Fibroblast of lung (primary cell): ENCODE data around the gene ARHGEF33. TPM values are rescaled to one million over a fixed set of nuclear protein-coding genes. Genes with fewer than 3 reads are reported as not detected.

Experiments used
- DNase-seq, 2 donors: peaks; one replicate each; pipeline versions ENCODE4 v3.0.0 to v3.0.0-alpha.2; 2010; ENCODE audit warnings: low read depth in 2 of 2
- H2AFZ ChIP-seq: 2 replicates; pipeline ENCODE4 v1.5.1; 2012; ENCODE audit warnings: low read length, control low read depth, inconsistent platforms
- H3K27ac ChIP-seq: 2 replicates; pipeline ENCODE4 v1.5.1; 2011; ENCODE audit warnings: low read length, control low read depth; ENCODE audit not compliant: insufficient read depth
- H3K27me3 ChIP-seq: 2 replicates; pipeline ENCODE4 v1.5.1; 2011; ENCODE audit warnings: mild to moderate bottlenecking, low read length; ENCODE audit not compliant: control insufficient read depth, insufficient read depth
- H3K36me3 ChIP-seq: 2 replicates; pipeline ENCODE4 v1.5.1; 2011; ENCODE audit warnings: low read length; ENCODE audit not compliant: control insufficient read depth, insufficient read depth
- H3K4me1 ChIP-seq: 2 replicates; pipeline ENCODE4 v1.5.1; 2011; ENCODE audit warnings: low read length; ENCODE audit not compliant: control insufficient read depth, insufficient read depth; ENCODE audit errors: extremely low read depth
- H3K4me2 ChIP-seq: 2 replicates; pipeline ENCODE4 v1.5.1; 2011; ENCODE audit warnings: low read length, control low read depth; ENCODE audit not compliant: insufficient read depth; ENCODE audit errors: extremely low read depth
- H3K4me3 ChIP-seq, 4 experiments: fragments of 200-600 bp in 1 of 4; sonication (generic) in 1 of 4; replicated peaks in 1 of 4; 2 replicates each; pipeline ENCODE4 v1.5.1; 2011 to 2016; ENCODE audit warnings: low read length in 4 of 4, low read depth in 3 of 4, mild to moderate bottlenecking in 3 of 4, control low read depth in 2 of 4, inconsistent platforms in 1 of 4, mixed read lengths in 1 of 4; ENCODE audit not compliant: insufficient read depth in 1 of 4; ENCODE audit errors: control extremely low read depth in 1 of 4
- H3K79me2 ChIP-seq: 2 replicates; pipeline ENCODE4 v1.5.1; 2012; ENCODE audit warnings: mild to moderate bottlenecking, low read length, inconsistent platforms; ENCODE audit not compliant: control insufficient read depth, insufficient read depth
- H3K9ac ChIP-seq: 2 replicates; pipeline ENCODE4 v1.5.1; 2011; ENCODE audit warnings: mild to moderate bottlenecking, low read length, control low read depth; ENCODE audit not compliant: insufficient read depth
- H3K9me3 ChIP-seq: 2 replicates; pipeline ENCODE4 v1.5.1; 2012; ENCODE audit warnings: low read depth, low read length; ENCODE audit not compliant: control insufficient read depth, insufficient read depth
- H4K20me1 ChIP-seq: 2 replicates; pipeline ENCODE4 v1.5.1; 2011; ENCODE audit warnings: low read length; ENCODE audit not compliant: control insufficient read depth, insufficient read depth; ENCODE audit errors: extremely low read depth
- CTCF ChIP-seq, 2 donors: IDR thresholded peaks in 1 of 2; conservative IDR thresholded peaks in 1 of 2; 1 replicate in 1 of 2; 2 replicates in 1 of 2; pipeline ENCODE4 v1.5.1; 2011 to 2012; ENCODE audit warnings: low read length in 2 of 2, control low read depth in 1 of 2, inconsistent platforms in 1 of 2, low read depth in 1 of 2, mild to moderate bottlenecking in 1 of 2
- EZH2 ChIP-seq: IDR thresholded peaks from 2 replicates; pipeline ENCODE4 v1.5.1; 2012; ENCODE audit warnings: low read length, control low read depth, mild to moderate bottlenecking; ENCODE audit errors: missing control alignments
- polyA plus RNA-seq, 2 donors: library from polyadenylated mRNA; depleted of rRNA in 1 of 2; stranded (reverse) in 1 of 2; unstranded in 1 of 2; fragments of >200 nt; gene quantifications; 2 replicates each; pipeline ENCODE4 v1.2.1, GENCODE V29; 2011 to 2012; ENCODE audit warnings: missing spikeins in 1 of 2
- total RNA-seq: library from RNA; depleted of rRNA; stranded (reverse); fragments of >200 nt; gene quantifications from 2 replicates; pipeline ENCODE4 v1.2.1, GENCODE V29; 2014

Gene ARHGEF33
- total and polyA plus RNA-seq, 2 donors (not counting 1 experiment from before 2014, with no cell fraction given), result 0.10 to 0.50 TPM

DNA sequence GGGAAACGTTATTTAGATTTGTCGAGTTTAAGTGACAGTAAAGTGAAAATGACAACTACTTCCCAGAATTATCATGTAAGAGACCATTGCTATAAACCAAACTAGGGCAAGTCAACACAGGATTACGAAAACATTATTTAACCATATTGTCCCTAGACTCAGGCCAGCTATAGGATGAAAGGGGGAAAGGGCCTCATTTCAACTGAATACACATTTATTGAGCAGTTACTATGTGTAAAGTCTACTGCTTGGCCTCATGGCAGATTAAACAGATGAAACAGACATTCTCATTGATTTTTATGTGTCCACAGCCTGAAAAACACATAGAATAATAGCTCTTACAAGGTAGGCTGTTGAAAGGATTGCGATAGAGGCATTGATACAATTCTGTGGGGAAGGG is 32.7 kb downstream of the ARHGEF33 start:
- Histone ChIP-seq H3K36me3 (no peaks in the 10 kb centered on the region), H3K27ac (no peak overlapping the region), H2AFZ (no peak overlapping the region), H3K4me3 (no peak overlapping the region), H3K9me3 (no peaks in the 10 kb centered on the region), H3K9ac (no peak overlapping the region), H3K4me1 (no peaks in the 10 kb centered on the region), H4K20me1 (no peaks in the 10 kb centered on the region), H3K79me2 (no peaks in the 10 kb centered on the region), H3K27me3 (no peaks in the 10 kb centered on the region), H3K4me2 (no peak overlapping the region)
- DNase-seq, result no peak
- TF ChIP-seq CTCF (conservative IDR thresholded peaks at IDR 0.05 in 1 of 2, IDR thresholded peaks at IDR 0.05 in 1 of 2; ENCODE audit: low read depth in 1 of 2, low read length in 2 of 2) (no peak), EZH2 (no peak)

GRCh38 chr2:38922902-38923301 is 33.2 kb downstream of the ARHGEF33 start:
- Histone ChIP-seq H3K79me2 (no peaks in the 10 kb centered on the region), H4K20me1 (no peaks in the 10 kb centered on the region), H3K27me3 (no peaks in the 10 kb centered on the region), H2AFZ (no peak overlapping the region), H3K36me3 (no peaks in the 10 kb centered on the region), H3K4me1 (no peaks in the 10 kb centered on the region), H3K4me3 (no peak overlapping the region), H3K9ac (no peak overlapping the region), H3K4me2 (no peak overlapping the region), H3K9me3 (no peaks in the 10 kb centered on the region), H3K27ac (no peak overlapping the region)
- no peak for TF ChIP-seq CTCF (conservative IDR thresholded peaks at IDR 0.05 in 1 of 2, IDR thresholded peaks at IDR 0.05 in 1 of 2; ENCODE audit: low read depth in 1 of 2, low read length in 2 of 2)
- no peak for TF ChIP-seq EZH2
- no peak for DNase-seq

DNA sequence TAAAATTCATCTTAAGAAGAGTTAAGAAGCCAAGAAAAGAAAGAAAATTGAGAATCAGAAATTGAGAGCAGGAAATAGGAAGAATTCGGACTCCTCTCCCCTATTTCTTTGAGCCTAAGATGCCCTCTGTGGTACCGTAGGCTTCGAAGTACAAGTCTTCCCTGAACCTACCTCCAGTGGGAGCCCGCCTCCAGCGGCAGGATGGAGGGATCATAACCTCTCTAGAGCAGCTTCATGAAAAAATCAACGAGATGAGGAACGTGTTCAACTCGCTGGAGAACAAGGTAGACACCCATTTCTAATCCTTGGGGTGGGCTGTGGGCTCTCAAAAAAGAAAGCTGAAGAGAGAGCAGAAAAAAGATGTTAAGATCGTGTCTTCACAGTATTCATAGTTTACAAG is 36.3 kb downstream of the ARHGEF33 start:
- H3K79me2 ChIP-seq, result no peaks in the 10 kb centered on the region
- no peak for TF ChIP-seq CTCF (conservative IDR thresholded peaks at IDR 0.05 in 1 of 2, IDR thresholded peaks at IDR 0.05 in 1 of 2; ENCODE audit: low read depth in 1 of 2, low read length in 2 of 2)
- no peak for TF ChIP-seq EZH2

More for the DNA sequence above, 36.3 kb downstream of the ARHGEF33 start:
- no peaks in the 10 kb centered on the region for H3K4me1 ChIP-seq
- H3K27ac ChIP-seq, result no peak overlapping the region
- H3K36me3 ChIP-seq, result no peaks in the 10 kb centered on the region
- no peak for DNase-seq
- no peak overlapping the region for H3K4me3 ChIP-seq
- H3K9ac ChIP-seq, result no peak overlapping the region
- no peaks in the 10 kb centered on the region for H3K27me3 ChIP-seq
- H4K20me1 ChIP-seq, result no peaks in the 10 kb centered on the region
- H3K9me3 ChIP-seq, result no peaks in the 10 kb centered on the region
- no peak overlapping the region for H3K4me2 ChIP-seq
- H2AFZ ChIP-seq, result no peak overlapping the region
